Measurements from ENCODE around the gene AUTS2. TPM values are rescaled to one million over a fixed set of nuclear protein-coding genes. Genes with fewer than 3 reads are reported as not detected.

AUTS2 gene
- total and polyA plus RNA-seq, 2 experiments from 2014 or later, result 32.0 to 91.0 TPM

DNA sequence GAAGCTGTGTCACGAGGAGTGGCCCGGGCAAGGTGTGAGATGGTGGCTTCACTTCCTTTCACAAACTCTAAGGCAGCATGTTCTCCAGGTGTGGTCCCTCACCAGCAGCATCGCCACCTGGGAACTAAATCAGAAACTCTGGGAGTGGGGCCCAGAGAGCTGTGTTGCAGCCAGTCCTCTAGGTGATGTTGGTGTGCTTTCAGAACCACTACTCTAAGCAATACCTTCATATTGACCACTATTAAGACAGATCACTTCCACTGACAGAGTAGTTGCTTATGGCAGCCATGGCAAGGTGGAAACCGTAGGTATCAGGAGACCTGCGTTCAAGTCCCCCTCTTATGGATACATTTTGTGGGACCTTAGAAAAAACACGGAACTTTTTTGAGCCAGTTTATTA lies 1037.9 kb downstream of the AUTS2 start:
- Histone ChIP-seq H3K27me3 (ENCODE audit: insufficient read depth) (no peaks in the 10 kb centered on the region), H3K79me2 (replicated peaks; ENCODE audit: insufficient read depth) (no peaks in the 10 kb centered on the region), H4K20me1 (replicated peaks; ENCODE audit: insufficient read depth) (no peaks in the 10 kb centered on the region), H3K4me3 (no peak overlapping the region), H2AFZ (no peak overlapping the region), H3K27ac (ENCODE audit: low read depth) (no peak overlapping the region), H3K4me2 (no peak overlapping the region), H3K9me2 (ENCODE audit: insufficient read depth) (0 out of 2 replicates have a peak, but pooled peaks cover 5% of the 10 kb centered on the region), H3F3A (replicated peaks; ENCODE audit: low read depth) (0 out of 2 replicates have a peak, but pooled peaks cover 5% of the 10 kb centered on the region), H3K4me1 (ENCODE audit: insufficient read depth) (peaks cover 37% of the 10 kb centered on the region), H3K36me3 (ENCODE audit: insufficient read depth) (no peaks in the 10 kb centered on the region)
- ATAC-seq (no peak), DNase-seq (ENCODE audit: low spot score) (no peak)
- Mint-ChIP-seq H3K4me1 (peaks cover 50% of the 10 kb centered on the region), H3K36me3 (ENCODE audit: low read depth) (0 out of 3 replicates have a peak, but pooled peaks cover 2% of the 10 kb centered on the region), H3K9me3 (no peaks in the 10 kb centered on the region; the same call in 2 of the 3 replicates), H3K27me3 (ENCODE audit: insufficient read depth, low read depth, poor library complexity) (peaks cover 12% of the 10 kb centered on the region), H3K4me3 (no peak overlapping the region), H3K27ac (no peak overlapping the region)
- TF ChIP-seq EZH2 (IDR thresholded peaks at IDR 0.05; ENCODE audit: low read depth, unreplicated experiment) (no peak), EZH2phosphoT487 (IDR thresholded peaks at IDR 0.05; ENCODE audit: unreplicated experiment) (no peak), CREB1 (CRISPR knock-in tag; IDR thresholded peaks at IDR 0.05; ENCODE audit: low read depth) (no peak), ZNF331 (CRISPR knock-in tag; IDR thresholded peaks at IDR 0.05; ENCODE audit: low read depth) (no peak), NANOG (IDR thresholded peaks at IDR 0.05; ENCODE audit: borderline replicate concordance) (no peak), ZNF114 (CRISPR knock-in tag; IDR thresholded peaks at IDR 0.05) (no peak), STAT1 (IDR thresholded peaks at IDR 0.05; ENCODE audit: unreplicated experiment) (no peak), POLR2AphosphoS5 (IDR thresholded peaks at IDR 0.05; ENCODE audit: low read depth) (no peak), JUNB (IDR thresholded peaks at IDR 0.05; ENCODE audit: unreplicated experiment) (no peak)
- TF ChIP-seq, protein P1, sequence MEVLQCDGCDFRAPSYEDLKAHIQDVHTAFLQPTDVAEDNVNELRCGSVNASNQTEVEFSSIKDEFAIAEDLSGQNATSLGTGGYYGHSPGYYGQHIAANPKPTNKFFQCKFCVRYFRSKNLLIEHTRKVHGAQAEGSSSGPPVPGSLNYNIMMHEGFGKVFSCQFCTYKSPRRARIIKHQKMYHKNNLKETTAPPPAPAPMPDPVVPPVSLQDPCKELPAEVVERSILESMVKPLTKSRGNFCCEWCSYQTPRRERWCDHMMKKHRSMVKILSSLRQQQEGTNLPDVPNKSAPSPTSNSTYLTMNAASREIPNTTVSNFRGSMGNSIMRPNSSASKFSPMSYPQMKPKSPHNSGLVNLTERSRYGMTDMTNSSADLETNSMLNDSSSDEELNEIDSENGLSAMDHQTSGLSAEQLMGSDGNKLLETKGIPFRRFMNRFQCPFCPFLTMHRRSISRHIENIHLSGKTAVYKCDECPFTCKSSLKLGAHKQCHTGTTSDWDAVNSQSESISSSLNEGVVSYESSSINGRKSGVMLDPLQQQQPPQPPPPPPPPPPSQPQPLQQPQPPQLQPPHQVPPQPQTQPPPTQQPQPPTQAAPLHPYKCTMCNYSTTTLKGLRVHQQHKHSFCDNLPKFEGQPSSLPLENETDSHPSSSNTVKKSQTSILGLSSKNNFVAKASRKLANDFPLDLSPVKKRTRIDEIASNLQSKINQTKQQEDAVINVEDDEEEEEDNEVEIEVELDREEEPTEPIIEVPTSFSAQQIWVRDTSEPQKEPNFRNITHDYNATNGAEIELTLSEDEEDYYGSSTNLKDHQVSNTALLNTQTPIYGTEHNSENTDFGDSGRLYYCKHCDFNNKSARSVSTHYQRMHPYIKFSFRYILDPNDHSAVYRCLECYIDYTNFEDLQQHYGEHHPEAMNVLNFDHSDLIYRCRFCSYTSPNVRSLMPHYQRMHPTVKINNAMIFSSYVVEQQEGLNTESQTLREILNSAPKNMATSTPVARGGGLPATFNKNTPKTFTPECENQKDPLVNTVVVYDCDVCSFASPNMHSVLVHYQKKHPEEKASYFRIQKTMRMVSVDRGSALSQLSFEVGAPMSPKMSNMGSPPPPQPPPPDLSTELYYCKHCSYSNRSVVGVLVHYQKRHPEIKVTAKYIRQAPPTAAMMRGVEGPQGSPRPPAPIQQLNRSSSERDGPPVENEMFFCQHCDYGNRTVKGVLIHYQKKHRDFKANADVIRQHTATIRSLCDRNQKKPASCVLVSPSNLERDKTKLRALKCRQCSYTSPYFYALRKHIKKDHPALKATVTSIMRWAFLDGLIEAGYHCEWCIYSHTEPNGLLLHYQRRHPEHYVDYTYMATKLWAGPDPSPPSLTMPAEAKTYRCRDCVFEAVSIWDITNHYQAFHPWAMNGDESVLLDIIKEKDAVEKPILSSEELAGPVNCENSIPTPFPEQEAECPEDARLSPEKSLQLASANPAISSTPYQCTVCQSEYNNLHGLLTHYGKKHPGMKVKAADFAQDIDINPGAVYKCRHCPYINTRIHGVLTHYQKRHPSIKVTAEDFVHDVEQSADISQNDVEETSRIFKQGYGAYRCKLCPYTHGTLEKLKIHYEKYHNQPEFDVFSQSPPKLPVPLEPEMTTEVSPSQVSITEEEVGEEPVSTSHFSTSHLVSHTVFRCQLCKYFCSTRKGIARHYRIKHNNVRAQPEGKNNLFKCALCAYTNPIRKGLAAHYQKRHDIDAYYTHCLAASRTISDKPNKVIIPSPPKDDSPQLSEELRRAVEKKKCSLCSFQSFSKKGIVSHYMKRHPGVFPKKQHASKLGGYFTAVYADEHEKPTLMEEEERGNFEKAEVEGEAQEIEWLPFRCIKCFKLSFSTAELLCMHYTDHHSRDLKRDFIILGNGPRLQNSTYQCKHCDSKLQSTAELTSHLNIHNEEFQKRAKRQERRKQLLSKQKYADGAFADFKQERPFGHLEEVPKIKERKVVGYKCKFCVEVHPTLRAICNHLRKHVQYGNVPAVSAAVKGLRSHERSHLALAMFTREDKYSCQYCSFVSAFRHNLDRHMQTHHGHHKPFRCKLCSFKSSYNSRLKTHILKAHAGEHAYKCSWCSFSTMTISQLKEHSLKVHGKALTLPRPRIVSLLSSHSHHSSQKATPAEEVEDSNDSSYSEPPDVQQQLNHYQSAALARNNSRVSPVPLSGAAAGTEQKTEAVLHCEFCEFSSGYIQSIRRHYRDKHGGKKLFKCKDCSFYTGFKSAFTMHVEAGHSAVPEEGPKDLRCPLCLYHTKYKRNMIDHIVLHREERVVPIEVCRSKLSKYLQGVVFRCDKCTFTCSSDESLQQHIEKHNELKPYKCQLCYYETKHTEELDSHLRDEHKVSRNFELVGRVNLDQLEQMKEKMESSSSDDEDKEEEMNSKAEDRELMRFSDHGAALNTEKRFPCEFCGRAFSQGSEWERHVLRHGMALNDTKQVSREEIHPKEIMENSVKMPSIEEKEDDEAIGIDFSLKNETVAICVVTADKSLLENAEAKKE (CRISPR knock-in tag; IDR thresholded peaks at IDR 0.05), result no peak
- TF ChIP-seq, protein P2, sequence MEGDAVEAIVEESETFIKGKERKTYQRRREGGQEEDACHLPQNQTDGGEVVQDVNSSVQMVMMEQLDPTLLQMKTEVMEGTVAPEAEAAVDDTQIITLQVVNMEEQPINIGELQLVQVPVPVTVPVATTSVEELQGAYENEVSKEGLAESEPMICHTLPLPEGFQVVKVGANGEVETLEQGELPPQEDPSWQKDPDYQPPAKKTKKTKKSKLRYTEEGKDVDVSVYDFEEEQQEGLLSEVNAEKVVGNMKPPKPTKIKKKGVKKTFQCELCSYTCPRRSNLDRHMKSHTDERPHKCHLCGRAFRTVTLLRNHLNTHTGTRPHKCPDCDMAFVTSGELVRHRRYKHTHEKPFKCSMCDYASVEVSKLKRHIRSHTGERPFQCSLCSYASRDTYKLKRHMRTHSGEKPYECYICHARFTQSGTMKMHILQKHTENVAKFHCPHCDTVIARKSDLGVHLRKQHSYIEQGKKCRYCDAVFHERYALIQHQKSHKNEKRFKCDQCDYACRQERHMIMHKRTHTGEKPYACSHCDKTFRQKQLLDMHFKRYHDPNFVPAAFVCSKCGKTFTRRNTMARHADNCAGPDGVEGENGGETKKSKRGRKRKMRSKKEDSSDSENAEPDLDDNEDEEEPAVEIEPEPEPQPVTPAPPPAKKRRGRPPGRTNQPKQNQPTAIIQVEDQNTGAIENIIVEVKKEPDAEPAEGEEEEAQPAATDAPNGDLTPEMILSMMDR (conservative IDR thresholded peaks at IDR 0.05; ENCODE audit: low read depth in 2 of 2), result no peak
- TF ChIP-seq, protein P3, sequence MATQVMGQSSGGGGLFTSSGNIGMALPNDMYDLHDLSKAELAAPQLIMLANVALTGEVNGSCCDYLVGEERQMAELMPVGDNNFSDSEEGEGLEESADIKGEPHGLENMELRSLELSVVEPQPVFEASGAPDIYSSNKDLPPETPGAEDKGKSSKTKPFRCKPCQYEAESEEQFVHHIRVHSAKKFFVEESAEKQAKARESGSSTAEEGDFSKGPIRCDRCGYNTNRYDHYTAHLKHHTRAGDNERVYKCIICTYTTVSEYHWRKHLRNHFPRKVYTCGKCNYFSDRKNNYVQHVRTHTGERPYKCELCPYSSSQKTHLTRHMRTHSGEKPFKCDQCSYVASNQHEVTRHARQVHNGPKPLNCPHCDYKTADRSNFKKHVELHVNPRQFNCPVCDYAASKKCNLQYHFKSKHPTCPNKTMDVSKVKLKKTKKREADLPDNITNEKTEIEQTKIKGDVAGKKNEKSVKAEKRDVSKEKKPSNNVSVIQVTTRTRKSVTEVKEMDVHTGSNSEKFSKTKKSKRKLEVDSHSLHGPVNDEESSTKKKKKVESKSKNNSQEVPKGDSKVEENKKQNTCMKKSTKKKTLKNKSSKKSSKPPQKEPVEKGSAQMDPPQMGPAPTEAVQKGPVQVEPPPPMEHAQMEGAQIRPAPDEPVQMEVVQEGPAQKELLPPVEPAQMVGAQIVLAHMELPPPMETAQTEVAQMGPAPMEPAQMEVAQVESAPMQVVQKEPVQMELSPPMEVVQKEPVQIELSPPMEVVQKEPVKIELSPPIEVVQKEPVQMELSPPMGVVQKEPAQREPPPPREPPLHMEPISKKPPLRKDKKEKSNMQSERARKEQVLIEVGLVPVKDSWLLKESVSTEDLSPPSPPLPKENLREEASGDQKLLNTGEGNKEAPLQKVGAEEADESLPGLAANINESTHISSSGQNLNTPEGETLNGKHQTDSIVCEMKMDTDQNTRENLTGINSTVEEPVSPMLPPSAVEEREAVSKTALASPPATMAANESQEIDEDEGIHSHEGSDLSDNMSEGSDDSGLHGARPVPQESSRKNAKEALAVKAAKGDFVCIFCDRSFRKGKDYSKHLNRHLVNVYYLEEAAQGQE (IDR thresholded peaks at IDR 0.05; ENCODE audit: unreplicated experiment), result no peak
- TF ChIP-seq, protein P4, sequence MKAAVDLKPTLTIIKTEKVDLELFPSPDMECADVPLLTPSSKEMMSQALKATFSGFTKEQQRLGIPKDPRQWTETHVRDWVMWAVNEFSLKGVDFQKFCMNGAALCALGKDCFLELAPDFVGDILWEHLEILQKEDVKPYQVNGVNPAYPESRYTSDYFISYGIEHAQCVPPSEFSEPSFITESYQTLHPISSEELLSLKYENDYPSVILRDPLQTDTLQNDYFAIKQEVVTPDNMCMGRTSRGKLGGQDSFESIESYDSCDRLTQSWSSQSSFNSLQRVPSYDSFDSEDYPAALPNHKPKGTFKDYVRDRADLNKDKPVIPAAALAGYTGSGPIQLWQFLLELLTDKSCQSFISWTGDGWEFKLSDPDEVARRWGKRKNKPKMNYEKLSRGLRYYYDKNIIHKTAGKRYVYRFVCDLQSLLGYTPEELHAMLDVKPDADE (IDR thresholded peaks at IDR 0.05), result no peak

Data from GM23338 (cell line).